HTERT RPE-1 (cell line): ENCODE results near the gene TGFBR3.

Experiments used
- in situ Hi-C: fragments of 300-500 bp; cut with MboI; formaldehyde crosslinking; loops from 4 replicates; pipeline ENCODE4 v1.14.3; 2020; ENCODE audit warnings: low sequenced_read_pairs

Gene TGFBR3

DNA sequence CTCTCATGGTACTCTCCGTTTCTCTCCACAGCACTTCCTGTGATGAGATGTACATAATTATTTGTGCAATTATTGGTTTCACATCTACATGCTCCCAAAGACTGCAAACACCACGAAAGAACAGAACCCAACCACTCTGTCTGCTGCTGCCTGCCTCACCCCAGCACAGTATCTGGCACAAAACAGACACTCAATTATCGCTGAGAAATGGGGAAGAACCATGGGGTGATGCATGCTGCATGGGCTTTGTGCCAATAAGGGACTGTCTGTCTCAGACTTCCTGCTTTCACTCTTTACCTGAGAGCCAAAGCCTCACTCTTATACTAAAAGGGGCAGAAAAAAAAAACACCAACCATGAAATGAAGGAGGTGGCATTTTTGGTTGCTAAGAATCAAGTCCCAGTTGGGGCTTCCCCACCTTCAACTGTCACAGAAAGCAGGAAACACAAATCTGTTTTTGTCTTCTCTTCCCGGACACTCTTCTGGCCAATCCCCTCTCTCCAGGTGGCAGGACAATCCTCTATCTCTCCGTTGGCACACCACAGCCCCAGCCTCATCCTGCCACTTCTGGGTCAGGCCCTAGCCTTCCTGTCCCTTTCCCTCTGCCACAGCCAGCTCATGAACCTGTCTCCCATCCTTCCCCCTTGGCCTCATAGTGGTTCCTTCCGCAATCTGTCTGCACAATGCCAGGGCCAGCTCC lies 82.0 kb downstream of the TGFBR3 start:
- in situ Hi-C loops: no loop called here

DNA sequence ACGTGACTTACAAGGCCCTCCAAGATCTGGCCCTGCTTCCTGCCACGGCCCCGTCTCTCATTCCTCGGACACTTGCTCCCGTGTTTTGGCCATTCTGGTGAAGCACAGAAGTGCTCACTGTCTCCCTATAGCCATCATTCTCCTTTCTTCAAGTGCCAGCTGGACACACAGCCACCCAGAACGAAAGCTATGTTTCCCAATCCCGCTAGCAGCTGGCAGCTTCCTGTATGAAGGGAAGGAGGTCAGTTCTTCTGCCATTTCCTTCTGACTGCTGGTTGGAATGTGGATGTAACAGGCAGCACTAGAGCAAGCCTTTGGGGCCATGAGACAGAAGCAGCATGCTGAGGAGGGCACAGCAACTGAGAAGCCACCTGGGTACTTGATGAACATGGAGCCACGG lies 82.8 kb downstream of the TGFBR3 start:
- in situ Hi-C loops: no loop called here

DNA sequence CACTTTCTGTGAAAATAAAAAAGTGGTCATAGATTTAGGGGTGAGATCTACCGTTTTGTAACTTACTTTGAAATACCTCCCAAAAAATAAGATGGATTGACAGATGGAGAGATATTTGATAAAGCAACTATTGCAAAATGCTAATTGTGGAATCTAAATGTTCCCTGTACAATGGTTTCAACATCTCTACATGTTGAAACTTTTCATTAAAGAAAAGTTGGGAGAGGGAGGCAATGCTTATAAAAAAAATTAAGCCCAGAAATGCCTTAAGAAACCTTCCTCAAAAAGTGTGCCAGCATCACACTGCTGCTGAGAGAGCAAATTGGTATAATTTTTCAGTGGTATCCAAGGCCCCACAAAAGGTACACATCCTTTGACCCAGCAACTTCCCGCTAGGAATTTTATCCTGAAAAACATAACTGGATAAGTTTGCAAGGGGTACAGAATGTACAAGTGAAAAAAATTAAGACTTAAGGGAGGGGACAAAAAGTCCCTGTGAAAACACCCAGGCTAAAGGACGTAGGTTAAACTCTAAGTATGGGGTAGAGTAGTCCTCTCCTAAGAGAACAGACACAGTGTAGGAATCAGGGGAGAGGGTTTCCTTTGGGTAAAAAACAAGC lies 84.3 kb downstream of the TGFBR3 start:
- in situ Hi-C loops: no loop called here

DNA sequence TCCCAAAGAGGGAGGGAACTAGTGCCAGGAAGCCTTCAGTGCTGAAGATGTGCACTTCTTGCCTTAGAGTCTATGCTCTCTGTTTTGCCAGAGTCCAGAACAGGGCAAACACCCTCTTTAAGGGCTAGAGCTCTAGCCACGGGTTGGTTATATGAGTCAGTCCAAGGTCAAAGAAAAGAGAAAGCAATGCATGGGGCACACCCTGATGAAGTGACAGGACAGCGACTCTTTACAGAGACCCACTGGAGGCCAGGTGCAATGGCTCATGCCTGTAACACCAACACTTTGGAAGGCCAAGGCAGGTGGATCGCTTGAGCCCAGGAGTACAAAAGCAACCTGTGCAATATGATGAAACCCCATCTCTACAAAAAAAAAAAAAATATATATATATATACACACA lies 86.1 kb downstream of the TGFBR3 start:
- in situ Hi-C loops: no loop called here

DNA sequence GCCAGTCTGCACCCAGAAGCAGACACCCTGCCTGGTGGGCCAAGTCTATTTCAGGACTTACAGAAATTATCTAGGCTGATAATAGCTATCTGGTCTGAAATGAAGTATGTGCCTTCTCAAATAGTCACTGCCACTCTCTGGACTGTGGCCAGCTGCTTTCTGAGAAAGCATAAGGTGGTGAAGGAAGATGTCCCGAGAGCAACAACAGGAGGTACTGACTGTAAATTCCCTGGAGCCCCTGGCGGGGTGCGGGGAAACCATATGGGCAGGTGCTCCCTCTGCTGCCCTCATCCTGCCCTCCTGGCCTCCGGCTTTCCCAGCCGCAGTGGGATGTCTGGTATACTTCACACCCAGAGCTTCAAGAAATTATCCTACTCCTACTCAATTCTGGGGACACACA lies 86.8 kb downstream of the TGFBR3 start:
- in situ Hi-C loops: no loop called here

DNA sequence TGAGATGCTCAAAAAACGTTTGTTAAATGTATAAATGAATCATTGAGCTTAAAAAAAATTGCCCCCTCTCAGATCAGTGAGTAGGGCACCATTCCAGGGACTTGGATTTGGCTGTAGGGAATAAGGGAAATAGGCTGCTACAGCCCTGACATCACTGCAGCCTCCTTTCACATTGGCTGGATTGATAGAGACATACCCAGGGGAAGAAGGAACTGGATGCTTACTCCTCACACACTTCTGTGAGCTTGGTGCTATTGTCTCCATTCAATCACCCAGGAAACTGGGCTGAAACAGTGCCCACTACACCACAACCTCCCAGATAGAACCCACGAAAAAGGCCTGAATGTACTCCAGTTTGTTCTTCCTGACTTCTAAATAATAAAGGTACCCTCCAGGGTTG lies 87.2 kb downstream of the TGFBR3 start:
- in situ Hi-C loops: no loop called here

DNA sequence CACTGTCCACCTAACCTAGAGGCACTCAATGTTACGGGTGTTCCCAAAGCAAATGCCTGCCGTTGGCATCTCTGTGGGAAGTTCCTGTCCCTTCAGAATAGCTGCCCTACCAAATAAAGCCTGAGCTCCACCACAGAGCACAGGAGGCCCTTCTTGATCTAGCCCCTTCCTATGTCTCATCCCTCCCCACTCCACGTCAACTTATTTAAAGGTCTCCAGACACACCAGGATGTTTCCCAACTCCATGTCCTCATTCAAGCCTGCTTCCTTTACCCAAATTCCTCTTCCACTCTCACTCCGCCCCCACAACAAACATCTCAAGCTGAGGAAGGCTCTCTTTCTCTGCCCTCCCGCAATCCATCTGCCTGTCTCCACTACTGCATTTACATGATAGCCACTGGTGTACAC lies 87.7 kb downstream of the TGFBR3 start:
- in situ Hi-C loops: no loop called here

DNA sequence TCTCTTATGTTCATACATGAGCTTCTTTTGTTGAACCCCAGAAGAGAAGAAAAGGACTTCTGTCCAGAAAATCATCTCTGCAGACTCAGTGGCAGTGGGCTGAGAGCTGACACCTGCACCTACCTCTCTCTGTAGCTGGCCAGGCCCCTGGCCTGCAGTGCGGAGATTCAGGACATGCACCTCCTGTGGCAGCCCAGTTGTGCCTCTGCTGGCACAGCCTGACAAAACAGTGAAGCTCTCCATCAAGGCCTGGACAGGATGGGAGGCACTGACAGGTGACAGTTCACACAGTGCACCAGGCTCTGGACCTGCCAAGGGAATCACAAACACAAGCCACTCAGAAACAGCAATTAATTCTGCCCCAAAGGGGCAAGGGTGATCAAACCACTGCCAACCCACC lies 88.8 kb downstream of the TGFBR3 start:
- in situ Hi-C loops: no loop called here

DNA sequence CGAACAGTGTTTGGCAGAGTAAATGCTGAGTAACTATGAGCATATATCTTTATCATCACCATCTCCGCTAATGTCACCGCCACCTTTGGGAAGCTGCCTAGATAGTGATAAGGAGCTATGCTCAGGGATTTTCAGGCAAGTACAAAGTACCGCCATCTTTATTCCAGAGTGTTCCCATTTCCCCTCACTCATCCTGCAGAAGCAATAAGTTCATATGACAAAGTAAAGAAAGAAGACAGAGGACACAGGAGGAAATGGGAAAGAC lies 89.6 kb downstream of the TGFBR3 start:
- in situ Hi-C loops: no loop called here

DNA sequence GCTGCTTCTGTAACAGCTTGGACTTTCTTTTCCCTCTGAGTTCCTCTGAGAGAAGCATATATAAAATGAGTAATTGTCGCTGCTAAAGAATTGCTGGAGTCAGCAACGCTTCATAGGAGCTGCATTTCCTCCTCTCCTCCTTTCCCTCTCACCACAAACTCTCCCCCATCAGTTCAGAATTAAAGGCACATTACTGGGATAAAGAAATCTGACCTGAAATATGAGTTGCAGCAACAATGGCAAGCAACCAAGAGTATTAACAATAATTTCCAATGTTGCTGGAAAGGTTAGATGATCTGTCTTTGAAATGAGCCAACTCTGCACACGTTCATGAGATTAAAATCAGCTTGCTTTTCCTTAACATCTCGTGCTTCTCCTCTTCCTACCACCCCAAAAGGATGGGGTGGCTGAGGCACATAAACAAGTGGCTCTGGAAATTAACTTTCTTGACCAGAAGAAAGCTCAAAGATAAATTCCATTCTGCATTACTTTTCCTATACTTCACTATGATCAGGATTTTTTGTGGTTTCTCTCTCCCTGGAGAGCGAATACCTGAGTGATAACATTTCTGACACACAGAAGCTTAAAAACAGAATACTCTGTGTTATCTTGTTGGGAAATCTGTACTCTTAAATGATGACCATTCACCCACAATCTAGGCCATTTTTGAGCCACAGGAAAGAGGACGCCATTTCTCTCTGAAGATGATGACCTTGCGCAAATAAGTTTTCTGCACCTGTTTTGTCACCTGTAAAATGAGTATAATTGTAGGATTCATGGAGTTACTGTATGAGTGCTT lies 90.2 kb downstream of the TGFBR3 start:
- in situ Hi-C loops: no loop called here

DNA sequence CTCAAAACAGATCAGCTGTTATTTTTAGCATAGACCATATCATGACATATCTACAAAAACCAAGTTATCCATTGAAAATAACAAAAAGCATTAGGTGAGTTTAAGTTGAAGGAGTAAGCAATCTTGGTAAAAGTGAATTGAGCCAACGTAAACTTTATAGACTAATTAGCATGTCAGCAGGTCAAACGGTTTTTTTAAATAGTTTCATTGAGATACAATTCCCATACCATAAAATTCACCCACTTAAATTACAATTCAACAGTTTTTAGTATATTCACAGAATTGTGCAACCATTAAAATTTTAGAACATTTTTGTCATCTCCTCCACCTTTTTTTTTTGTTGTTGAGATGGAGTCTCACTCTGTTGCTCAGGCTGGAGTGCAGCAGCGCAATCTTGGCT lies 92.1 kb downstream of the TGFBR3 start:
- in situ Hi-C loops: no loop called here

DNA sequence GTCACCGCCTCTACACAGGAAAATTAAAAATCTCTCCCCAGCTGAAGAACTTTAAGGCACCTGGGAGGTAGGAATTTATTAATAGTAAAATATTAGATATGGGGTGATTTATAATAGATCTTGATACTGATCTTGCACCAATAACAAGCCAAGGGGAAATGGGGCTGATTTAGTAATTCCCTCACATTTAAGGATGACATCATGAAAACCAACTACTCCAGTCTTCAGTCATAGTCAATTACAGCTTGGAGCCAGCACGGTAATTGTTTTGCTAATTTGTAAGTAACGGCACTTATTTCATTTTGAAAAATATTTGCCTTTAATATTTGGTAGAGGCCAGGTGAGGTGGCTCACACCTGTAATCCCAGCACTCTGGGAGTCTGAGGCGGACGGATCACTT lies 92.8 kb downstream of the TGFBR3 start:
- in situ Hi-C loops: no loop called here

DNA sequence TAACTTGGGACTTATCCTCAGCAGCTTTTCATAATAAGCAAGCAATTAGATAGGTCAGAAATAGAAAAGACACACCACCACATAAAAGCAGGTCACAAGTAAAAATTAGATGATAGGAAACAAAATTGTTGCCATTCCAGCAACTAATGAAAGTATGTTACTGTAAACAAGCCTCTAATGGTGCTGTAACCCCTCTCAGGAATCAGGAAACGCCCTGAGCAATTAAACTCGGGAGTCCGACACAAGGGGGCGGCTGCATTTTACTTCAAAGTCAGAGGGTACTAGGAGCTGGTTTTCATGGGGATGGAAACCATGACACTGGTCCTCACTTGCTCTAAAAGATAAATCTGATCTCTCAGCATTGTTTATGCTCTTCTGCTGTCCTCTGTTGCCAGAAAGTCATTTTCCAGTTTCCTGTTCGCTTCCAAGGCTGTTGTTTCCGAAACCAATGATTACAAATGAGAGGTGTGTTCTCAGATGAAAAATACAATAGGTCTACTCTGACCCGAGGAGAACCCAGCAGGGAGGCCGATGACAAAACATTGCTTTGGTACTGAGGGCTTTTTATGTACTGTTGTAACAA lies 93.4 kb downstream of the TGFBR3 start:
- in situ Hi-C loops: no loop called here

DNA sequence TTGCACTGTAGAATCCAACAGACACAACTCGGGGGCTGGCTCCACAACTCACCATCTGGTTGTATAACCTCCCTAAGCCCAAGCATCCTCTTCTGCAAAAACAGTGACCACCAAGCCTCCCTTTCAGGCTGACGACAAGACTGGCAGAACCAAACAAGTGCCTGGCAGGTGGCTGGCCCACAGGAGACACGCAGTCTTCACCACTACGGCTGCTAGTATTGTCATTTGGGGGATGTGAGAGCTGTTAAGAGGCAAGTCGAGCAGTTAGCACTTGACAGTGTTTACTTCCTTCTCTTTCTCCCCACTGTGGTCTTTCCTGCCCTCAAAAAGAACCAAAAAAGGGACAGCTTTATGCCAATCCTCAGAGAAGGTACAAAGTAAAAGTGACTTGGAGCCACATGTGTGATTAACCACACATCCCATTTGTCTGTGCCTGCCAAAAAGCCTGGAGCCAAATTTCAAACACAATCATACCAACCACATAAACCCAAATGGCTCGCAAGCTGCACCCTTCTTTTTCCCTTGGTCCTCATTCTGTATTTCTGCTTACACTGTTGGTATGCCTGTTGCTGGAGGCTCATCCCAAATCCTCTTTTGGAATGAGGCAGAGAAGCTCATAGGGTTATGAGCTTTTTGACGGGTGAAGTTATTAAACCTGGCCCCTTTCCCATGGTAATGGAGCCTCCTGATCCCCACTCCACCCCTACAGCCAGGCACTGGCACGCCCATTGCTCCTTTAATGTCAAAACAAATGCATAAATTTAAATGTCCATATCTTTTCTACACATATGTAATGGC lies 94.1 kb downstream of the TGFBR3 start:
- in situ Hi-C loops: no loop called here

DNA sequence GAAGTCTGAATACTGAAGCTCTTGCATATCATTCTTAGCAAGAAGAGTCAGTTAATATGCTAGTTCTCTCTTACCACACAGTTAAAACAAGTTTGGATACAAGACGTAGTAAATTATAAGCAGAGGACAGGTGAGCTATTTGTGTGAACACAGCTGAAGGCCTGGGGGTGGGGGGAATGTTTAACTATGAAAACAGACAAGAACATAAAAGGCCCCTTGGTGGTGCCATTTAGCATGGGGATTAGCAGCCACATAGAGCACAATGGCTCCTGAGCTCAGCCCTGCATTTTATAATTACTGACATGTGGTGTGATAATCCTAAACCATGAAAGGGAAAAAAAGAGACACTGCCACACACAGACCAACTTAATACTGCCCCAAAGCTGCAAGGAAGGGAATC lies 94.8 kb downstream of the TGFBR3 start:
- in situ Hi-C loops: no loop called here

DNA sequence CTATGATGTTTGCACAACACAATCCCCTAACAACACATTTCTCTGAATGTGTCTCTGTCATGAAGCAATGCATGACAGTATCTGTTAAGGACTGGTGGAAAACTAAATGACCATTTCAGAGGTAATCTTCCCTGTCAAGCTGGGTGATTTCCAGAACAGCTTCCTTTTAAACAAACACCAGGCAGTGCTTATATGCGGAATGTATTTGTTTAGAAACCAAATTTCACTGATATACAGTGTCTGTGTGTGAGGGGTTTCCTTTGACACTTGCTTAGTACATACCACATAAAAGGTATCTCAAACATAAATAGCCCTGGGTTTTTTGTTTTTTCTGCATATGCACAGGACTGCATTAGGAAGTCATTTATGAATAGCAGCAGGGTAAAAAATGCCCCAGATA lies 95.6 kb downstream of the TGFBR3 start:
- in situ Hi-C loops: no loop called here

DNA sequence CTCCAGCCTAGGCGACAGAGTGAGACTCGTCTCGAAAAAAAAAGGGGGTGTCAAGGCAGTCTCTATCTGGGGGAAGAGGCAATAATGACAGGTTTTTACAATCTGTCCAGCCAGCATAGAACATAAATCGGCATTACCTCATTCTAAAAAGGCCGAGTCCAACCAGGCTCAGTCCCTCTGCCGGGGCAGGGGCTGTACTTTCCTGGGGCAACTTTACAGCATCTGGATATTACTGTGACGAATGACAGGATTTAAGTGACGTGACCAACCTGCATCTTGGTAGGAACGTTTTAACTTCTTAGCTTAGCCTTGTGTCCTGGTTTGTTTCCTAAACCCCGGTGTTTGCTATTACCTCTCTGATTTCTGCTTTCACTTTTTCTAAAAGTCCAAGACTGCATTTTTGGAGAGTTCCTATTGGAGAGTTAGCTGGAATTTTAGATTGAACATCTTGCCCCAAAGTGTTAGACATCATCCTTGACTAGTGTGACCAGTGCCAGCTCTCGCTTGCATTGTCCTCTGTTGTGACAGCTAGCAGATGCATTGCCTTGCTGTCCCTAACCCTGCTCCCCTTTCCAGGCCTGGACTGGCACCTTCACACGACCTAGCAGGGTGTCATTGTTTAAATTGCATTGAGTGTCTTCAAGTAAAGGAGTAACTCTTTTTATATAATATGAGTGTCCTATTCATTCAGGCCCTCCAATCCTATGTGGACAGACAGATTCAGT lies 96.5 kb downstream of the TGFBR3 start:
- in situ Hi-C loops: no loop called here

DNA sequence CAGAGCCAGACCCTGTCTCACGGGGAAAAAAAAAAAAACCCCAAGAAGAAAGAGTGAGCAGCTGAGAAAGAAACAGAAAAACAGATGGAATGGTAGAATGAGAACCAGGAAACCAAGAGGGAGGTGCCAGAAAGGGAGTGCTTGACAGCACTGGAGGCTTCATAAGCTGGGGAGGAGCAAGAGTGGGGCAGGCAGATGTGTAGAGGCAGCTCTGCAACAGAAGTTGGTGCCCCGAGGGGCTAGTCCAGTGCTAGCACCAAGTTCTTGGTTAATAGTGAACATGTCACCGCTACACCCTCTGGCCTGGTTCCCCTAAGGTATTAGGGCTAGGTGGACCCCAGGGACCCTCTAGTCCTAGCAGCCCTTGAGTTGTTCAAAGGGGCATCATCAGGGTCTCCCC lies 98.0 kb downstream of the TGFBR3 start:
- in situ Hi-C loops: no loop called here

DNA sequence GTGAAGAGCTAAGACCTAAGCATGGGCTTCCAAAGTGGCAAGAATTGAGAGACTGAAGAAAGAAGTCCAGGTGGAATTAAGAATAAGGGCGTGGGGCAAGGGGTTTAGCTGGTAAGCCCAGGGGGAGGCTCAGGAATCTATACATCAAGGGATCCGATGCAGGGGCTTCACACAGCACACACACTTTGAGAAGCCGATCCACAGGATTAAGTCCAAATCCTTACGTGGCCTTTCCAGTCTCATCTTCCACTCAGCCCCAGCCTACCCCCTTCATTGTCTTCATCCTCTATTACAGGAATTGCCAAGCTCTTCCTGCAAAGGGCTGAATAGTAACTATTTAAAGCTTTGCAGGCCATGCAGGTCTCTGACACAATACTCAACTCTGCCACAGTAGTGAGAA lies 101.3 kb downstream of the TGFBR3 start:
- in situ Hi-C loops: no loop called here

DNA sequence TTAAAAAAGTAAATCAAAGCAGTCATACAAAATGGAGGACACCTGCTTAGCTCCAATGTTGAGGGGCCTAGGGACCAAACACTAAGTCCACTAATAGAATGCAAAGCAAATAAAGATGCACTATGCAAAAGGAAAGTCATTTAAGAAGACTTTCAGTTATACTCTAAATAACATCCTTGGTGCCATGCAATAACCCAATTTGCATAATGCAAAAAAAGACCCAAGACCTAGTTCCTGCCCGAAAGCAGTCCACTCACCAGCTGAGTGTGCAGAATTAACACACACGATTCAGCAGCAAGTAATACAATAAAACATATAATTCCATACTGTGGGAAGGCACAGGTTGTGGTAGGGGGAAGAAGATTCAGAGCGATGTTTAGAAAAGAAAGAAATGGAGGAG lies 101.8 kb downstream of the TGFBR3 start:
- in situ Hi-C loops: no loop called here
